Liver (tissue), 9 donors: Measurements from ENCODE around the gene PSMG2. TPM values are rescaled to one million over a fixed set of nuclear protein-coding genes. Genes with fewer than 3 reads are reported as not detected.

ENCODE experiments used
- DNase-seq: peaks from one replicate; pipeline ENCODE4 v3.0.0-alpha.2; 2017; ENCODE audit warnings: low spot score
- H3K27ac ChIP-seq, 2 donors: one replicate each; pipeline ENCODE4 v1.7.0; 2013; ENCODE audit warnings: inconsistent platforms in 2 of 2, low read length in 2 of 2, control low read depth in 1 of 2, low read depth in 1 of 2, mild to moderate bottlenecking in 1 of 2
- H3K27me3 ChIP-seq, 4 donors: one replicate each; pipeline versions ENCODE4 v1.6.1 to v1.7.0; 2013; ENCODE audit warnings: low read length in 3 of 4, inconsistent platforms in 1 of 4, mild to moderate bottlenecking in 1 of 4, moderate library complexity in 1 of 4; ENCODE audit not compliant: control insufficient read depth in 4 of 4, insufficient read depth in 4 of 4
- H3K36me3 ChIP-seq, 4 donors: one replicate each; pipeline versions ENCODE4 v1.6.1 to v1.7.0; 2013; ENCODE audit warnings: low read length in 3 of 4, mild to moderate bottlenecking in 3 of 4, low read depth in 1 of 4, moderate library complexity in 1 of 4; ENCODE audit not compliant: control insufficient read depth in 4 of 4, insufficient read depth in 3 of 4
- H3K4me1 ChIP-seq, 4 donors: one replicate each; pipeline versions ENCODE4 v1.6.1 to v1.7.0; 2013; ENCODE audit warnings: low read length in 3 of 4, mild to moderate bottlenecking in 3 of 4, moderate library complexity in 1 of 4; ENCODE audit not compliant: control insufficient read depth in 4 of 4, insufficient read depth in 4 of 4
- H3K4me3 ChIP-seq, 3 donors: one replicate each; pipeline versions ENCODE4 v1.6.1 to v1.7.0; 2013; ENCODE audit warnings: low read length in 3 of 3, control low read depth in 1 of 3, low read depth in 1 of 3, mild to moderate bottlenecking in 1 of 3
- H3K9ac ChIP-seq, 2 donors: one replicate each; pipeline ENCODE4 v1.7.0; 2013; ENCODE audit warnings: low read length in 2 of 2, mild to moderate bottlenecking in 2 of 2, moderate library complexity in 2 of 2, control low read depth in 1 of 2, low read depth in 1 of 2
- H3K9me3 ChIP-seq, 4 donors: one replicate each; pipeline versions ENCODE4 v1.6.1 to v1.7.0; 2013; ENCODE audit warnings: low read length in 3 of 4; ENCODE audit not compliant: control insufficient read depth in 4 of 4
- EGR1 ChIP-seq, 2 donors: IDR thresholded peaks; 2 replicates each; pipeline ENCODE4 v1.6.1; 2016 to 2018; ENCODE audit warnings: antibody characterized with exemption in 2 of 2, low read depth in 2 of 2
- FOXA1 ChIP-seq: IDR thresholded peaks from 2 replicates; pipeline ENCODE4 v1.6.1; 2016; ENCODE audit warnings: antibody characterized with exemption
- FOXA2 ChIP-seq: IDR thresholded peaks from 2 replicates; pipeline ENCODE4 v1.6.1; 2016; ENCODE audit warnings: antibody characterized with exemption
- GABPA ChIP-seq, 2 donors: IDR thresholded peaks in 1 of 2; conservative IDR thresholded peaks in 1 of 2; 2 replicates each; pipeline ENCODE4 v1.6.1; 2016; ENCODE audit warnings: antibody characterized with exemption in 2 of 2, mild to moderate bottlenecking in 1 of 2, moderate library complexity in 1 of 2
- HNF4A ChIP-seq, 2 donors: conservative IDR thresholded peaks; 2 replicates each; pipeline ENCODE4 v1.6.1; 2016; ENCODE audit warnings: antibody characterized with exemption in 2 of 2, mild to moderate bottlenecking in 2 of 2
- HNF4G ChIP-seq: IDR thresholded peaks from 2 replicates; pipeline ENCODE4 v1.6.1; 2016; ENCODE audit warnings: antibody characterized with exemption
- JUND ChIP-seq, 2 donors: IDR thresholded peaks; 2 replicates each; pipeline ENCODE4 v1.6.1; 2016; ENCODE audit warnings: antibody characterized with exemption in 2 of 2
- NR2F2 ChIP-seq: IDR thresholded peaks from 2 replicates; pipeline ENCODE4 v1.6.1; 2016; ENCODE audit warnings: antibody characterized with exemption
- RAD21 ChIP-seq, 2 donors: IDR thresholded peaks; 2 replicates each; pipeline ENCODE4 v1.6.1; 2016; ENCODE audit warnings: antibody characterized with exemption in 2 of 2, mild to moderate bottlenecking in 2 of 2
- RXRA ChIP-seq, 2 donors: IDR thresholded peaks; 2 replicates each; pipeline ENCODE4 v1.6.1; 2017 to 2018; ENCODE audit warnings: antibody characterized with exemption in 2 of 2, mild to moderate bottlenecking in 1 of 2
- SP1 ChIP-seq: IDR thresholded peaks from 2 replicates; pipeline ENCODE4 v1.6.1; 2018; ENCODE audit warnings: antibody characterized with exemption, mild to moderate bottlenecking
- TAF1 ChIP-seq: conservative IDR thresholded peaks from 2 replicates; pipeline ENCODE4 v1.6.1; 2016; ENCODE audit warnings: antibody characterized with exemption, mild to moderate bottlenecking
- YY1 ChIP-seq: IDR thresholded peaks from 2 replicates; pipeline ENCODE4 v1.6.1; 2016; ENCODE audit warnings: antibody characterized with exemption, mild to moderate bottlenecking
- WGBS: extraction: QIAGEN DNeasy Blood & Tissue Kit; methylation state at CpG from one replicate; pipeline ENCODE4 v1.1.7; 2013; 5-methylcytosine and 5-hydroxymethylcytosine counted together
- polyA plus RNA-seq, 2 donors: library from polyadenylated mRNA; stranded (reverse) in 1 of 2; unstranded in 1 of 2; fragments of 200-250 nt in 1 of 2; fragments of >200 nt in 1 of 2; fragmentation: Nextera tagmentation in 1 of 2; extraction: Ambion mirVana in 1 of 2; gene quantifications; one replicate each; pipeline versions ENCODE4 v1.2.1 to v1.2.3, GENCODE V29; 2013 to 2015
- total RNA-seq, 2 donors: library from RNA; depleted of rRNA; stranded (reverse); fragments of >200 nt; gene quantifications; one replicate each; pipeline ENCODE4 v1.2.3, GENCODE V29; 2014
- TF ChIP-seq, protein P1 (sequence below): IDR thresholded peaks from 2 replicates; pipeline ENCODE4 v1.6.1; 2016; ENCODE audit warnings: antibody characterized with exemption, mild to moderate bottlenecking
- TF ChIP-seq, protein P2 (sequence below): fragments of 150-350 bp; IDR thresholded peaks from 2 replicates; pipeline ENCODE4 v1.5.1; 2017; ENCODE audit warnings: improper control_type of control experiment, low read depth, low read length; ENCODE audit not compliant: missing input control
- TF ChIP-seq, protein P3 (sequence below): IDR thresholded peaks from 2 replicates; pipeline ENCODE4 v1.6.1; 2016; ENCODE audit warnings: antibody characterized with exemption
- TF ChIP-seq, protein P4 (sequence below): IDR thresholded peaks from 2 replicates; pipeline ENCODE4 v1.6.1; 2016; ENCODE audit warnings: antibody characterized with exemption
- TF ChIP-seq, protein P5 (sequence below): IDR thresholded peaks from 2 replicates; pipeline ENCODE4 v1.6.1; 2016; ENCODE audit warnings: antibody characterized with exemption
- donor health status: healthy.
- donor health status: healthy.
- donor health status: healthy.
- donor health status: healthy.
- donor health status: healthy.

Gene PSMG2
- total and polyA plus RNA-seq, 4 donors = 24.2 to 48.0 (median 36.6) TPM

DNA sequence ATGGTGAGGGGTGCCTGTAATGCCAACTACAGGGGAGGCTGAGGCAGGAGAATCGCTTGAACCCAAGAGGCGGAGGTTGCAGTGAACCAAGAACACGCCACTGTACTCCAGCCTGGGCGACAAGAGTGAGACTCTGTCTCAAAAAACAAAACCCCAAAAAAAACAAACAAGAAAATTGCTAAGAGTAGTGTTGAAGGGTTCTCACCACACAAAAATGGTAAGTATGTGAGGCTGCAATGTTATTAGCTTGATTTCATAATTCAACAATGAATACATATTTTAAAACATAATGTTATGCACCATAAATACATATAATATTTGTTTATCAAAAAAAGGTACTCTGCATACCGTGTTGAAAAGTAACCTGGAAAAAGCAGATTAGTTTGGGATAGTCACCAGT is 45.8 kb downstream of the PSMG2 start:
- Histone ChIP-seq H3K27me3 (no peaks in the 10 kb centered on the region), H3K9ac (no peak overlapping the region), H3K9me3 (no peaks in the 10 kb centered on the region), H3K27ac (no peak overlapping the region), H3K4me3 (no peak overlapping the region), H3K36me3 (no peaks in the 10 kb centered on the region), H3K4me1 (no peaks in the 10 kb centered on the region)
- TF ChIP-seq YY1 (no peak), JUND (IDR thresholded peaks at IDR 0.05) (no peak), RAD21 (IDR thresholded peaks at IDR 0.05) (no peak), HNF4A (conservative IDR thresholded peaks at IDR 0.05) (no peak), RXRA (IDR thresholded peaks at IDR 0.05) (no peak), TAF1 (no peak), HNF4G (no peak), NR2F2 (no peak), FOXA2 (no peak), SP1 (no peak), GABPA (IDR thresholded peaks at IDR 0.05 in 1 of 2, conservative IDR thresholded peaks at IDR 0.05 in 1 of 2) (no peak), FOXA1 (no peak), EGR1 (IDR thresholded peaks at IDR 0.05; ENCODE audit: low read depth in 2 of 2) (no peak)
- TF ChIP-seq, protein P1, sequence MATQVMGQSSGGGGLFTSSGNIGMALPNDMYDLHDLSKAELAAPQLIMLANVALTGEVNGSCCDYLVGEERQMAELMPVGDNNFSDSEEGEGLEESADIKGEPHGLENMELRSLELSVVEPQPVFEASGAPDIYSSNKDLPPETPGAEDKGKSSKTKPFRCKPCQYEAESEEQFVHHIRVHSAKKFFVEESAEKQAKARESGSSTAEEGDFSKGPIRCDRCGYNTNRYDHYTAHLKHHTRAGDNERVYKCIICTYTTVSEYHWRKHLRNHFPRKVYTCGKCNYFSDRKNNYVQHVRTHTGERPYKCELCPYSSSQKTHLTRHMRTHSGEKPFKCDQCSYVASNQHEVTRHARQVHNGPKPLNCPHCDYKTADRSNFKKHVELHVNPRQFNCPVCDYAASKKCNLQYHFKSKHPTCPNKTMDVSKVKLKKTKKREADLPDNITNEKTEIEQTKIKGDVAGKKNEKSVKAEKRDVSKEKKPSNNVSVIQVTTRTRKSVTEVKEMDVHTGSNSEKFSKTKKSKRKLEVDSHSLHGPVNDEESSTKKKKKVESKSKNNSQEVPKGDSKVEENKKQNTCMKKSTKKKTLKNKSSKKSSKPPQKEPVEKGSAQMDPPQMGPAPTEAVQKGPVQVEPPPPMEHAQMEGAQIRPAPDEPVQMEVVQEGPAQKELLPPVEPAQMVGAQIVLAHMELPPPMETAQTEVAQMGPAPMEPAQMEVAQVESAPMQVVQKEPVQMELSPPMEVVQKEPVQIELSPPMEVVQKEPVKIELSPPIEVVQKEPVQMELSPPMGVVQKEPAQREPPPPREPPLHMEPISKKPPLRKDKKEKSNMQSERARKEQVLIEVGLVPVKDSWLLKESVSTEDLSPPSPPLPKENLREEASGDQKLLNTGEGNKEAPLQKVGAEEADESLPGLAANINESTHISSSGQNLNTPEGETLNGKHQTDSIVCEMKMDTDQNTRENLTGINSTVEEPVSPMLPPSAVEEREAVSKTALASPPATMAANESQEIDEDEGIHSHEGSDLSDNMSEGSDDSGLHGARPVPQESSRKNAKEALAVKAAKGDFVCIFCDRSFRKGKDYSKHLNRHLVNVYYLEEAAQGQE = no peak
- TF ChIP-seq, protein P2, sequence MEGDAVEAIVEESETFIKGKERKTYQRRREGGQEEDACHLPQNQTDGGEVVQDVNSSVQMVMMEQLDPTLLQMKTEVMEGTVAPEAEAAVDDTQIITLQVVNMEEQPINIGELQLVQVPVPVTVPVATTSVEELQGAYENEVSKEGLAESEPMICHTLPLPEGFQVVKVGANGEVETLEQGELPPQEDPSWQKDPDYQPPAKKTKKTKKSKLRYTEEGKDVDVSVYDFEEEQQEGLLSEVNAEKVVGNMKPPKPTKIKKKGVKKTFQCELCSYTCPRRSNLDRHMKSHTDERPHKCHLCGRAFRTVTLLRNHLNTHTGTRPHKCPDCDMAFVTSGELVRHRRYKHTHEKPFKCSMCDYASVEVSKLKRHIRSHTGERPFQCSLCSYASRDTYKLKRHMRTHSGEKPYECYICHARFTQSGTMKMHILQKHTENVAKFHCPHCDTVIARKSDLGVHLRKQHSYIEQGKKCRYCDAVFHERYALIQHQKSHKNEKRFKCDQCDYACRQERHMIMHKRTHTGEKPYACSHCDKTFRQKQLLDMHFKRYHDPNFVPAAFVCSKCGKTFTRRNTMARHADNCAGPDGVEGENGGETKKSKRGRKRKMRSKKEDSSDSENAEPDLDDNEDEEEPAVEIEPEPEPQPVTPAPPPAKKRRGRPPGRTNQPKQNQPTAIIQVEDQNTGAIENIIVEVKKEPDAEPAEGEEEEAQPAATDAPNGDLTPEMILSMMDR = no peak
- TF ChIP-seq, protein P3, sequence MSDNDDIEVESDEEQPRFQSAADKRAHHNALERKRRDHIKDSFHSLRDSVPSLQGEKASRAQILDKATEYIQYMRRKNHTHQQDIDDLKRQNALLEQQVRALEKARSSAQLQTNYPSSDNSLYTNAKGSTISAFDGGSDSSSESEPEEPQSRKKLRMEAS = no peak
- TF ChIP-seq, protein P4, sequence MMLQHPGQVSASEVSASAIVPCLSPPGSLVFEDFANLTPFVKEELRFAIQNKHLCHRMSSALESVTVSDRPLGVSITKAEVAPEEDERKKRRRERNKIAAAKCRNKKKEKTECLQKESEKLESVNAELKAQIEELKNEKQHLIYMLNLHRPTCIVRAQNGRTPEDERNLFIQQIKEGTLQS = no peak
- TF ChIP-seq, protein P5, sequence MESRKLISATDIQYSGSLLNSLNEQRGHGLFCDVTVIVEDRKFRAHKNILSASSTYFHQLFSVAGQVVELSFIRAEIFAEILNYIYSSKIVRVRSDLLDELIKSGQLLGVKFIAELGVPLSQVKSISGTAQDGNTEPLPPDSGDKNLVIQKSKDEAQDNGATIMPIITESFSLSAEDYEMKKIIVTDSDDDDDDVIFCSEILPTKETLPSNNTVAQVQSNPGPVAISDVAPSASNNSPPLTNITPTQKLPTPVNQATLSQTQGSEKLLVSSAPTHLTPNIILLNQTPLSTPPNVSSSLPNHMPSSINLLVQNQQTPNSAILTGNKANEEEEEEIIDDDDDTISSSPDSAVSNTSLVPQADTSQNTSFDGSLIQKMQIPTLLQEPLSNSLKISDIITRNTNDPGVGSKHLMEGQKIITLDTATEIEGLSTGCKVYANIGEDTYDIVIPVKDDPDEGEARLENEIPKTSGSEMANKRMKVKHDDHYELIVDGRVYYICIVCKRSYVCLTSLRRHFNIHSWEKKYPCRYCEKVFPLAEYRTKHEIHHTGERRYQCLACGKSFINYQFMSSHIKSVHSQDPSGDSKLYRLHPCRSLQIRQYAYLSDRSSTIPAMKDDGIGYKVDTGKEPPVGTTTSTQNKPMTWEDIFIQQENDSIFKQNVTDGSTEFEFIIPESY = no peak
- 93% methylated on average over 5 of the region's 5 CpGs for WGBS
- DNase-seq = no peak
